PC-9 (cell line): ENCODE data around the gene SMIM3. TPM values are rescaled to one million over a fixed set of nuclear protein-coding genes. Genes with fewer than 3 reads are reported as not detected.
"Not testable (repeated sequence)": the region's sequence is repeated elsewhere in the genome, so short reads cannot be mapped to it uniquely, and the experiment has no call there.

Experiments
- BruUV-seq: library from RNA; stranded (reverse); fragments of 400-500 nt; replicated peaks from 2 replicates; lab custom pipeline; 2021; lab: Mats Ljungman, UMichigan
- CTCF ChIA-PET: fragments of 300-600 bp; sonication (Branson Sonifier 250); formaldehyde crosslinking; loops from one replicate; lab custom pipeline; 2022; ENCODE audit warnings: antibody characterized with exemption; lab: Charles Lee
- POLR2A ChIA-PET: fragments of 300-600 bp; sonication (Branson Sonifier 250); formaldehyde crosslinking; loops from one replicate; lab custom pipeline; 2022; ENCODE audit warnings: antibody characterized with exemption; ENCODE audit not compliant: unreplicated experiment; lab: Charles Lee
- DNase-seq, 2 experiments: peaks; one replicate each; pipeline versions ENCODE4 v3.0.0 to v3.0.0-alpha.2; 2015 to 2022; ENCODE audit warnings: mixed read lengths in 1 of 2
- H2AFZ ChIP-seq: fragments of 200-600 bp; sonication (generic); 2 replicates; pipeline ENCODE4 v1.8.1; 2017; ENCODE audit warnings: antibody characterized with exemption
- H3F3A ChIP-seq: fragments of 200-600 bp; sonication (generic); 2 replicates; pipeline ENCODE4 v1.8.1; 2017; ENCODE audit warnings: antibody characterized with exemption, mild to moderate bottlenecking, low read depth; ENCODE audit not compliant: insufficient read depth
- H3K27ac ChIP-seq: fragments of 200-600 bp; sonication (generic); 2 replicates; pipeline ENCODE4 v1.6.1; 2016; ENCODE audit warnings: mixed run types
- H3K27me3 ChIP-seq: fragments of 200-600 bp; sonication (generic); 2 replicates; pipeline ENCODE4 v1.6.1; 2016; ENCODE audit warnings: low read depth, mixed run types; ENCODE audit not compliant: insufficient read depth
- H3K36me3 ChIP-seq: fragments of 200-600 bp; sonication (generic); 2 replicates; pipeline ENCODE4 v1.6.1; 2016; ENCODE audit warnings: low read depth, mixed run types
- H3K4me1 ChIP-seq: fragments of 200-600 bp; sonication (generic); replicated peaks from 2 replicates; pipeline ENCODE4 v1.6.1; 2016; ENCODE audit warnings: mixed run types; ENCODE audit not compliant: insufficient read depth
- H3K4me2 ChIP-seq: fragments of 200-600 bp; sonication (generic); 2 replicates; pipeline ENCODE4 v1.6.1; 2017; ENCODE audit warnings: mixed run types
- H3K4me3 ChIP-seq: fragments of 200-600 bp; sonication (generic); 2 replicates; pipeline ENCODE4 v1.6.1; 2016; ENCODE audit warnings: mixed run types
- H3K79me2 ChIP-seq: fragments of 200-600 bp; sonication (generic); 2 replicates; pipeline ENCODE4 v1.6.1; 2017; ENCODE audit warnings: low read depth, mixed run types
- H3K9me2 ChIP-seq: fragments of 200-600 bp; sonication (generic); 2 replicates; pipeline ENCODE4 v1.8.1; 2017; ENCODE audit warnings: mild to moderate bottlenecking; ENCODE audit not compliant: insufficient read depth
- H3K9me3 ChIP-seq: fragments of 200-600 bp; sonication (generic); 2 replicates; pipeline ENCODE4 v1.8.1; 2016; ENCODE audit warnings: low read depth; ENCODE audit not compliant: insufficient read depth
- H4K20me1 ChIP-seq: fragments of 200-600 bp; sonication (generic); 2 replicates; pipeline ENCODE4 v1.8.1; 2017; ENCODE audit not compliant: insufficient read depth
- EZH2 ChIP-seq: fragments of 200-600 bp; sonication (generic); IDR thresholded peaks from 2 replicates; pipeline ENCODE4 v1.8.0; 2017; ENCODE audit warnings: antibody characterized with exemption, low read depth
- intact Hi-C: fragments of 100-400 bp; cut with micrococcal nuclease; formaldehyde crosslinking; loops from one replicate; pipeline ENCODE4 v1.10.0; 2022; ENCODE audit not compliant: unreplicated experiment
- total RNA-seq: library from RNA; stranded (reverse); gene quantifications from 2 replicates; pipeline ENCODE4 v1.2.3, GENCODE V29; 2021
- TF ChIP-seq, protein P1 (sequence below): fragments of 200-600 bp; sonication (generic); conservative IDR thresholded peaks from 2 replicates; pipeline ENCODE4 v1.6.1; 2017; ENCODE audit warnings: mixed run types, antibody characterized with exemption, mild to moderate bottlenecking, moderate library complexity

SMIM3 gene
- total RNA-seq, 1 experiment from 2014 or later = 12.1 TPM

DNA sequence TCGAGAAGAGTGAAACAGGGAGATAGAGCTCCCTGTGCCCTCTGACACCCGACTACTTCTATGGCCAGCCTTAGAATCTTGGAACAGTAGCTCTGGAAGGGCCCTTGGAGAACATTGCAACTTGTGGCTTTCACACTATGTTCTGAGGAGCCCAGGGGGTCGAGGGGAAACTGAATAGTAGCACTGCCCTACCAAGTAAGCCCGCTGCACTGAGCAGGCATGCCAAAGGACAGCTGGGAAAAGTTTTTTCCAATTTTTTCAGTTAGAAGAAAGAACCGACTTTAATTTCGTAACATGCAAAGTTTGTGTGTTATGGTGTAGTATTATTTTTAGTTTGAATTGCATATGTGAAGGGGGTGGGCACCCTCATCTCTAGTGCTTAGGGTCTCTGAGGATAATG lies 10.9 kb downstream of the SMIM3 start:
- no peaks in the 10 kb centered on the region for H4K20me1 ChIP-seq
- POLR2A ChIA-PET = no interaction called here
- H3K4me1 ChIP-seq = peaks cover 16% of the 10 kb centered on the region
- no peaks in the 10 kb centered on the region for H3K79me2 ChIP-seq
- BruUV-seq = no TSS peak
- H3K9me2 ChIP-seq = no peaks in the 10 kb centered on the region
- no peaks in the 10 kb centered on the region for H3K27me3 ChIP-seq
- H3K4me3 ChIP-seq = no peak overlapping the region
- no peak for TF ChIP-seq EZH2
- TF ChIP-seq, protein P1, sequence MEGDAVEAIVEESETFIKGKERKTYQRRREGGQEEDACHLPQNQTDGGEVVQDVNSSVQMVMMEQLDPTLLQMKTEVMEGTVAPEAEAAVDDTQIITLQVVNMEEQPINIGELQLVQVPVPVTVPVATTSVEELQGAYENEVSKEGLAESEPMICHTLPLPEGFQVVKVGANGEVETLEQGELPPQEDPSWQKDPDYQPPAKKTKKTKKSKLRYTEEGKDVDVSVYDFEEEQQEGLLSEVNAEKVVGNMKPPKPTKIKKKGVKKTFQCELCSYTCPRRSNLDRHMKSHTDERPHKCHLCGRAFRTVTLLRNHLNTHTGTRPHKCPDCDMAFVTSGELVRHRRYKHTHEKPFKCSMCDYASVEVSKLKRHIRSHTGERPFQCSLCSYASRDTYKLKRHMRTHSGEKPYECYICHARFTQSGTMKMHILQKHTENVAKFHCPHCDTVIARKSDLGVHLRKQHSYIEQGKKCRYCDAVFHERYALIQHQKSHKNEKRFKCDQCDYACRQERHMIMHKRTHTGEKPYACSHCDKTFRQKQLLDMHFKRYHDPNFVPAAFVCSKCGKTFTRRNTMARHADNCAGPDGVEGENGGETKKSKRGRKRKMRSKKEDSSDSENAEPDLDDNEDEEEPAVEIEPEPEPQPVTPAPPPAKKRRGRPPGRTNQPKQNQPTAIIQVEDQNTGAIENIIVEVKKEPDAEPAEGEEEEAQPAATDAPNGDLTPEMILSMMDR = no peak
- CTCF ChIA-PET = interaction anchor here (0.5 to 1.1 kb wide), 3 partner anchors 11 to 831 kb away, joined by 3 read pairs; partner anchors contain the start of gene SMIM3
- intact Hi-C loops = no loop called here
- peak overlapping the region; percentile 48; the same call in 1 of the 2 replicates for H3K27ac ChIP-seq
- H3F3A ChIP-seq = peaks cover 4% of the 10 kb centered on the region; the same call in 1 of the 2 replicates
- H3K4me2 ChIP-seq = no peak overlapping the region
- no peak for DNase-seq
- no peak overlapping the region for H2AFZ ChIP-seq
- H3K9me3 ChIP-seq = no peaks in the 10 kb centered on the region
- no peaks in the 10 kb centered on the region for H3K36me3 ChIP-seq

DNA sequence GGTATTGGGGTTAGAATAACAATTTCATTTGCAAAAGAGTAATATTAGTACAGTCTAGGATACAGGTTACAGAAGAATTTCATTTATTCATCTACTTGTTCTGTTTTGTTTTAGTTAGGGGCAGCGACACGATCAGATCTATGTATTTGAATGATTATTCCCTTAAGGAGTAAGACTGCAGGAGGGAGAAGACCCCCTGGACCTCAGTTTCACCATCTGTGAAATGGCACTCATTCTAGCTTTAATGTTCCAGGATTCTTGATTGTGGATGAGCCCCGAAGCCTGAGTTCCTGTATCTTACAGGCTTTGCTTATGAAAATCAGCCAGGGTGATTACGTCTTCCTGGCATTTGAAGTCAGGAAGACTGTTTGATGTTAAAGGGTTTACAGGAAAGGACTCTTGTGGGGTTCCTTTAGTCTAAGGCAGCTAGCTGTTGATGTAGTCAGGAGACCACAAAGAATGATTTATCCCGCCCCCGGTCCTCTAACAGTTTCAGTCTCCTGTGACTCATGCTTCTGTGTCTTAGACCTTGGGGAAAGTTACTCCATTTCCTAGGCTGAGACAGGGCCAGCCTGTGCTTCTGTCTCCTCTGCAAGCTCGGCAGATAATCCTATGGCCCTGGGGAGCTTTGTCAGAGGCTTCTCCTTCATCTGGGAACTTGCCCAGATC lies 11.5 kb downstream of the SMIM3 start:
- Histone ChIP-seq H3K4me1 (peaks cover 12% of the 10 kb centered on the region), H3K4me3 (no peak overlapping the region), H3F3A (peaks cover 4% of the 10 kb centered on the region; the same call in 1 of the 2 replicates), H4K20me1 (no peaks in the 10 kb centered on the region), H3K27ac (peak overlapping the region; percentile 48), H3K36me3 (no peaks in the 10 kb centered on the region), H2AFZ (0 out of 2 replicates have a peak overlapping the region, but pooled peaks have one; percentile 23), H3K9me2 (no peaks in the 10 kb centered on the region), H3K27me3 (no peaks in the 10 kb centered on the region), H3K4me2 (peak overlapping the region; percentile 48), H3K9me3 (no peaks in the 10 kb centered on the region), H3K79me2 (no peaks in the 10 kb centered on the region)
- ChIA-PET POLR2A (interaction anchor here (0.6 kb wide), 1 partner anchor 12 kb away, joined by 3 read pairs; the partner anchor contains the start of gene SMIM3), CTCF (interaction anchor here (0.5 to 0.6 kb wide), 2 partner anchors 426 to 830 kb away, joined by 3 to 5 read pairs; no protein-coding TSS in a partner anchor)
- TF ChIP-seq, protein P1 = no peak
- TF ChIP-seq EZH2 = no peak
- intact Hi-C loops = no loop called here
- DNase-seq = peak; percentile 50 to 76
- no TSS peak for BruUV-seq

DNA sequence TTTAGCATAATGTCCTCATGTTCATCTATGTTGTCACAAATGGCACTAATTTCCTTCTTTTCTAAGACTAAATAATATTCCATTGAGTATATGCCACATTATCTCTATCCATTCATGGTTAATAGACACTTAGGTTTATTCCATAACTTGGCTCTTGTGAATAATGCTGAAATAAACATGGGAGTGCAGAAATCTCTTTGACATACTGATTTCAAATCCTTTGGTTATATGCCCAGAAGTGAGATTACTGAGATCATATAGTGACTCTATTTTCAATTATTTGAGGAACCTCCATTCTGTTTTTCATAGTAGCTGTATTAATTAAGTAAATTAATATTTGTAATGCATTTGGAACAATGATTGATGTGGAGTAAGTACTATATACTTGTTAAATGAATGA lies 13.0 kb downstream of the SMIM3 start:
- H4K20me1 ChIP-seq = no peaks in the 10 kb centered on the region
- H2AFZ ChIP-seq = no peak overlapping the region
- CTCF ChIA-PET = interaction anchor here (0.7 kb wide), 1 partner anchor 10 kb away, joined by 3 read pairs; no protein-coding TSS in a partner anchor
- no peaks in the 10 kb centered on the region for H3K79me2 ChIP-seq
- no peak for DNase-seq
- H3K4me2 ChIP-seq = no peak overlapping the region
- H3K9me2 ChIP-seq = no peaks in the 10 kb centered on the region
- intact Hi-C loops = no loop called here
- no peaks in the 10 kb centered on the region for H3K36me3 ChIP-seq
- no TSS peak for BruUV-seq
- H3F3A ChIP-seq = peaks cover 4% of the 10 kb centered on the region; the same call in 1 of the 2 replicates
- no peak overlapping the region for H3K4me3 ChIP-seq
- no peaks in the 10 kb centered on the region for H3K27me3 ChIP-seq
- no peaks in the 10 kb centered on the region for H3K9me3 ChIP-seq
- H3K4me1 ChIP-seq = peaks cover 12% of the 10 kb centered on the region
- TF ChIP-seq EZH2 = no peak
- TF ChIP-seq, protein P1 = no peak
- POLR2A ChIA-PET = no interaction called here
- no peak overlapping the region for H3K27ac ChIP-seq

DNA sequence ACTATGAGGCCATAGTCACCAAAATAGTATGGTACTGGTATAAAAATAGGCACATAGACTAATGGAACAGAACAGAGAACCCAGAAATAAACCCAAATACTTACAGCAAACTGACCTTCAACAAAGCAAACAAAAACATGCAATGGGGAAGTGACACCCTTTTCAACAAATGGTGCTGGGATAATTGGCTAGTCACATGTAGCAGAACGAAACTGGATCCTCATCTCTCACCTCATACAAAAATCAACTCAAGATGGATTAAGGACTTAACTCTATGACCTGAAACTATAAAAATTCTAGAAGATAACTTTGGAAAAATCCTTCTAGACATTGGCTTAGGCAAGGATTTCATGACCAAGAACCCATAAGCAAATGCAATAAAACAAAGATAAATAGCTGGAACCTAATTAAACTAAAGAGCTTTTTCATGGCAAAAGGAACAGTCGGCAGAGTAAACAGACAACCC lies 14.9 kb downstream of the SMIM3 start:
- peaks cover 12% of the 10 kb centered on the region for H3K4me1 ChIP-seq
- H3K9me2 ChIP-seq, H3K27me3 ChIP-seq, H3K79me2 ChIP-seq, H3K9me3 ChIP-seq, CTCF ChIA-PET, H3K27ac ChIP-seq, intact Hi-C loops, POLR2A ChIA-PET, H3F3A ChIP-seq, H3K36me3 ChIP-seq, H2AFZ ChIP-seq, DNase-seq, BruUV-seq, H3K4me2 ChIP-seq, H4K20me1 ChIP-seq, H3K4me3 ChIP-seq: not testable (repeated sequence)
